Putamen (tissue), 1 donor: ENCODE measurements around the gene TP53.
"Not testable (repeated sequence)": the region's sequence is repeated elsewhere in the genome, so short reads cannot be mapped to it uniquely, and the experiment has no call there.

Experiments
- DNase-seq: peaks from one replicate; pipeline ENCODE4 v3.0.0-alpha.2; 2016; ENCODE audit warnings: low spot score

Gene TP53

GRCh38 chr17:7673239-7673638 is 14.1 kb downstream of the TP53 start:
- no peak for DNase-seq

GRCh38 chr17:7668482-7668881 is 18.8 kb downstream of the TP53 start:
- DNase-seq = no peak

GRCh38 chr17:7667656-7668406 is 19.5 kb downstream of the TP53 start:
- DNase-seq = peak; percentile 78

- peak; percentile 73 for DNase-seq
These were observed 30.2 kb downstream of the TP53 start for GRCh38 chr17:7656958-7657609.

GRCh38 chr17:7655541-7655840 is 31.8 kb downstream of the TP53 start:
- DNase-seq = no peak

- peak; percentile 36 for DNase-seq
These were observed 32.3 kb downstream of the TP53 start for GRCh38 chr17:7654832-7655540.

GRCh38 chr17:7652388-7653356 is 34.6 kb downstream of the TP53 start:
- DNase-seq = no peak

GRCh38 chr17:7651665-7652387 is 35.5 kb downstream of the TP53 start:
- DNase-seq = no peak

- DNase-seq = no peak
These were observed 36.1 kb downstream of the TP53 start for GRCh38 chr17:7651097-7651664.

- DNase-seq = peak; percentile 51
These were observed 36.7 kb downstream of the TP53 start, which contains the start of gene ATP1B2 for GRCh38 chr17:7650509-7651096. Gene ATP1B2, plus strand, starts transcription at chr17:7650926. Its CDS starts 593 bp downstream, at chr17:7651519.

GRCh38 chr17:7647018-7647417 is 40.3 kb downstream of the TP53 start:
- DNase-seq = no peak

- no peak for DNase-seq
These were observed 40.8 kb downstream of the TP53 start for GRCh38 chr17:7646457-7646856.

GRCh38 chr17:7644775-7645174 is 42.5 kb downstream of the TP53 start:
- DNase-seq = no peak

GRCh38 chr17:7641635-7642034 is 45.7 kb downstream of the TP53 start:
- not testable (repeated sequence) for DNase-seq

- DNase-seq = no peak
These were observed 46.5 kb downstream of the TP53 start for GRCh38 chr17:7640783-7641182.

GRCh38 chr17:7636163-7636562 is 51.1 kb downstream of the TP53 start:
- DNase-seq = no peak

- DNase-seq = no peak
These were observed 52.9 kb downstream of the TP53 start for GRCh38 chr17:7634384-7634783.

GRCh38 chr17:7633093-7633492 is 54.2 kb downstream of the TP53 start:
- DNase-seq = no peak

GRCh38 chr17:7632492-7632894 is 54.8 kb downstream of the TP53 start:
- DNase-seq = no peak
